Spleen (tissue), 7 donors: ENCODE data around the gene ARMH2.

Source experiments
- POLR2AphosphoS5 ChIP-seq, 3 donors: sonication (generic); formaldehyde crosslinking; IDR thresholded peaks; one replicate each; pipeline ENCODE4 v1.5.1; 2017; ENCODE audit warnings: antibody characterized with exemption in 3 of 3
- TF ChIP-seq, protein P1 (sequence below), 11 experiments: fragments of 200-600 bp in 7 of 11; fragments of 450-650 bp in 4 of 11; sonication (generic) in 4 of 11; IDR thresholded peaks in 8 of 11; conservative IDR thresholded peaks in 3 of 11; 1 replicate in 7 of 11; 2 replicates in 4 of 11; pipeline versions ENCODE4 v1.4.0 to v1.8.0; 2016 to 2021; ENCODE audit warnings: antibody characterized with exemption in 11 of 11, inconsistent platforms in 4 of 11, mild to moderate bottlenecking in 1 of 11
- donor health status: DM: no; HTN: no; CAD: no; lungs with moderate emphysema.
- donor health status: DM: no; HTN: no; CAD: no.
- donor health status: DM: no; HTN: no; CAD: no.

DNA sequence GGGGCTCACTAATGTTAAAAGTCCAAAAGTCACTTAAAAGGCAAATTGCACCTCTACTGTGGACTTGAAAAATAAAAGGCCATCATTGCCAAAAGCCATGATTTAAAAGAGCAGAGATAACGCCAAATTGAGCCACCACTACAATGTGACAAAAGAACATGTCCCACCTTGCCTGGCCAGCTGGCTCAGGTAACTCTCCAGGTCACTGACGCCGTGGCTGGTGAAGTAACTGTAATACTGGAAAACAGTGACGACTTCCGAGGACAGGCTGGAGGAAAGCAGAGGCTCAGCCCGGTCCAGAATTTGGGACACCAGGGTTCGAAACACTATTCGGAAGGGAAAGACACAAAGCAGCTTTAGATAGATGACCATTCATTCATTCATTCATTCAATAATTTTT is 29.3 kb upstream of the ARMH2 start:
- TF ChIP-seq, protein P1, sequence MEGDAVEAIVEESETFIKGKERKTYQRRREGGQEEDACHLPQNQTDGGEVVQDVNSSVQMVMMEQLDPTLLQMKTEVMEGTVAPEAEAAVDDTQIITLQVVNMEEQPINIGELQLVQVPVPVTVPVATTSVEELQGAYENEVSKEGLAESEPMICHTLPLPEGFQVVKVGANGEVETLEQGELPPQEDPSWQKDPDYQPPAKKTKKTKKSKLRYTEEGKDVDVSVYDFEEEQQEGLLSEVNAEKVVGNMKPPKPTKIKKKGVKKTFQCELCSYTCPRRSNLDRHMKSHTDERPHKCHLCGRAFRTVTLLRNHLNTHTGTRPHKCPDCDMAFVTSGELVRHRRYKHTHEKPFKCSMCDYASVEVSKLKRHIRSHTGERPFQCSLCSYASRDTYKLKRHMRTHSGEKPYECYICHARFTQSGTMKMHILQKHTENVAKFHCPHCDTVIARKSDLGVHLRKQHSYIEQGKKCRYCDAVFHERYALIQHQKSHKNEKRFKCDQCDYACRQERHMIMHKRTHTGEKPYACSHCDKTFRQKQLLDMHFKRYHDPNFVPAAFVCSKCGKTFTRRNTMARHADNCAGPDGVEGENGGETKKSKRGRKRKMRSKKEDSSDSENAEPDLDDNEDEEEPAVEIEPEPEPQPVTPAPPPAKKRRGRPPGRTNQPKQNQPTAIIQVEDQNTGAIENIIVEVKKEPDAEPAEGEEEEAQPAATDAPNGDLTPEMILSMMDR (IDR thresholded peaks at IDR 0.05 in 8 of 11, conservative IDR thresholded peaks at IDR 0.05 in 3 of 11), result no peak
- no peak for TF ChIP-seq POLR2AphosphoS5 (IDR thresholded peaks at IDR 0.05)
